HepG2 (cell line): ENCODE measurements around the gene STH. TPM values are rescaled to one million over a fixed set of nuclear protein-coding genes. Genes with fewer than 3 reads are reported as not detected.

Source experiments
- AHR ChIP-seq: IDR thresholded peaks from 2 replicates; pipeline ENCODE4 v1.6.1; 2018; ENCODE audit warnings: missing genetic modification reagents, missing compliant biosample characterization
- CCAR2 ChIP-seq: fragments of 200-400 bp; formaldehyde crosslinking; optimal IDR thresholded peaks from 2 replicates; pipeline ENCODE3; 2018; ENCODE audit warnings: low read depth, mild to moderate bottlenecking, low read length, moderate library complexity
- HOXA5 ChIP-seq: sonication (generic); formaldehyde crosslinking; IDR thresholded peaks from 2 replicates; pipeline ENCODE4 v1.4.0; 2020; ENCODE audit warnings: missing genetic modification reagents
- MED8 ChIP-seq: sonication (generic); formaldehyde crosslinking; IDR thresholded peaks from 2 replicates; pipeline ENCODE4 v1.8.1; 2023; ENCODE audit warnings: mild to moderate bottlenecking, missing genetic modification reagents; ENCODE audit not compliant: insufficient replicate concordance
- NAIF1 ChIP-seq: sonication (generic); formaldehyde crosslinking; IDR thresholded peaks from 2 replicates; pipeline ENCODE4 v1.5.0; 2020; ENCODE audit warnings: mild to moderate bottlenecking, missing genetic modification reagents, borderline replicate concordance
- NFRKB ChIP-seq: fragments of 450-650 bp; IDR thresholded peaks from 2 replicates; pipeline ENCODE4 v1.6.1; 2017
- NRL ChIP-seq: sonication (generic); formaldehyde crosslinking; IDR thresholded peaks from 2 replicates; pipeline ENCODE4 v1.5.0; 2020; ENCODE audit warnings: missing genetic modification reagents, mild to moderate bottlenecking, moderate library complexity, borderline replicate concordance
- POGZ ChIP-seq: sonication (generic); formaldehyde crosslinking; IDR thresholded peaks from 2 replicates; pipeline ENCODE4 v1.4.0; 2020; ENCODE audit warnings: mild to moderate bottlenecking, missing genetic modification reagents
- REST ChIP-seq, 2 experiments: IDR thresholded peaks; 2 replicates each; pipeline ENCODE4 v1.6.1; 2011 to 2012; ENCODE audit warnings: low read length in 2 of 2, borderline replicate concordance in 1 of 2, low read depth in 1 of 2, mild to moderate bottlenecking in 1 of 2, moderate library complexity in 1 of 2
- THYN1 ChIP-seq: sonication (generic); formaldehyde crosslinking; IDR thresholded peaks from 2 replicates; pipeline ENCODE4 v1.8.1; 2023; ENCODE audit warnings: low read depth, mild to moderate bottlenecking, moderate library complexity, missing genetic modification reagents, borderline replicate concordance
- YEATS2 ChIP-seq: sonication (generic); formaldehyde crosslinking; IDR thresholded peaks from 2 replicates; pipeline ENCODE4 v1.4.0; 2020; ENCODE audit warnings: missing genetic modification reagents, borderline replicate concordance
- ZNF18 ChIP-seq: sonication (generic); formaldehyde crosslinking; IDR thresholded peaks from 2 replicates; pipeline ENCODE4 v1.8.0; 2022; ENCODE audit warnings: mild to moderate bottlenecking, missing genetic modification reagents; ENCODE audit not compliant: insufficient replicate concordance
- ZNF253 ChIP-seq: sonication (generic); formaldehyde crosslinking; IDR thresholded peaks from 2 replicates; pipeline ENCODE4 v1.8.0; 2022; ENCODE audit warnings: mild to moderate bottlenecking, missing genetic modification reagents, borderline replicate concordance
- ZNF280D ChIP-seq: sonication (generic); formaldehyde crosslinking; IDR thresholded peaks from 2 replicates; pipeline ENCODE4 v1.5.1; 2020; ENCODE audit warnings: mild to moderate bottlenecking, missing genetic modification reagents
- ZNF296 ChIP-seq: sonication (generic); formaldehyde crosslinking; conservative IDR thresholded peaks from 2 replicates; pipeline ENCODE4 v1.5.0; 2020; ENCODE audit warnings: mild to moderate bottlenecking, missing genetic modification reagents
- ZNF333 ChIP-seq: sonication (generic); formaldehyde crosslinking; IDR thresholded peaks from 2 replicates; pipeline ENCODE4 v1.4.0; 2020; ENCODE audit warnings: mild to moderate bottlenecking, missing genetic modification reagents, borderline replicate concordance
- ZNF335 ChIP-seq: sonication (generic); formaldehyde crosslinking; IDR thresholded peaks from 2 replicates; pipeline ENCODE4 v1.4.0; 2020; ENCODE audit warnings: missing genetic modification reagents
- ZNF556 ChIP-seq: sonication (generic); formaldehyde crosslinking; IDR thresholded peaks from 2 replicates; pipeline ENCODE4 v1.4.0; 2020; ENCODE audit warnings: mild to moderate bottlenecking, missing genetic modification reagents, borderline replicate concordance
- polyA plus RNA-seq, 8 experiments: library from polyadenylated mRNA; depleted of rRNA in 3 of 8; stranded (reverse) in 7 of 8; unstranded in 1 of 8; fragments of >200 nt; fragmentation: Illumina TruSeq in 4 of 8; extraction: Trizol in 4 of 8; gene quantifications; 2 replicates each; pipeline versions ENCODE4 v1.2.1 to v1.2.3, GENCODE V29; 2011 to 2016; ENCODE audit warnings: low read depth in 4 of 8, missing spikeins in 1 of 8, mixed read lengths in 1 of 8; ENCODE audit not compliant: insufficient read depth in 1 of 8
- total RNA-seq, 5 experiments: library from RNA; depleted of rRNA; stranded (reverse); fragments of >200 nt; fragmentation: Illumina TruSeq; extraction: Trizol; gene quantifications; 2 replicates each; pipeline ENCODE4 v1.2.3, GENCODE V29; 2016; ENCODE audit warnings: low read depth in 1 of 5

Gene STH
- total and polyA plus RNA-seq, 2 of the 13 experiments (the other 11 are each of a cell fraction or from before 2014, with no cell fraction given): not detected

GRCh38 chr17:46002311-46002972 is 3.4 kb downstream of the STH start (continued):
- TF ChIP-seq MED8: no peak
- TF ChIP-seq HOXA5: 0 out of 2 replicates have a peak, but pooled peaks have one; percentile 35
- peak; percentile 59; the same call in 1 of the 2 replicates for TF ChIP-seq YEATS2 (CRISPR knock-in tag)
- TF ChIP-seq ZNF333 (CRISPR knock-in tag): peak; percentile 81; the same call in 1 of the 2 replicates
- no peak; the same call in 1 of the 2 replicates for TF ChIP-seq NRL (CRISPR knock-in tag)
- TF ChIP-seq CCAR2: no peak
- TF ChIP-seq AHR (CRISPR knock-in tag): peak; percentile 6; the same call in 1 of the 2 replicates
- peak; percentile 42; the same call in 1 of the 2 replicates for TF ChIP-seq POGZ (CRISPR knock-in tag)
- TF ChIP-seq ZNF18 (CRISPR knock-in tag): peak; percentile 99
- TF ChIP-seq REST (IDR thresholded peaks at IDR 0.05; ENCODE audit: borderline replicate concordance in 1 of 2, low read depth in 1 of 2, low read length in 2 of 2): no peak
- no peak for TF ChIP-seq ZNF556 (CRISPR knock-in tag)
- 0 out of 2 replicates have a peak, but pooled peaks have one; percentile 27 for TF ChIP-seq ZNF296 (CRISPR knock-in tag)
- TF ChIP-seq ZNF253 (CRISPR knock-in tag): no peak
- peak; percentile 59; the same call in 1 of the 2 replicates for TF ChIP-seq ZNF335 (CRISPR knock-in tag)
- 0 out of 2 replicates have a peak, but pooled peaks have one; percentile 25 for TF ChIP-seq ZNF280D (CRISPR knock-in tag)
- TF ChIP-seq NFRKB: no peak
- TF ChIP-seq THYN1 (CRISPR knock-in tag): no peak
- no peak; the same call in 1 of the 2 replicates for TF ChIP-seq NAIF1 (CRISPR knock-in tag)
